Esophagus muscularis mucosa (tissue), 4 donors: ENCODE results near the gene SIGLEC8. TPM values are rescaled to one million over a fixed set of nuclear protein-coding genes. Genes with fewer than 3 reads are reported as not detected.
A peak's percentile ranks its signal among the peaks of the same experiment; 100 is the strongest.
"Not testable (repeated sequence)": the region's sequence is repeated elsewhere in the genome, so short reads cannot be mapped to it uniquely, and the experiment has no call there.

Experiments
- DNase-seq: peaks from one replicate; pipeline ENCODE4 v3.0.0-alpha.2; 2017; ENCODE audit errors: extremely low spot score
- H3K27ac ChIP-seq, 4 donors: fragments of 200-600 bp; sonication (generic); replicated peaks in 1 of 4; 1 replicate in 3 of 4; 2 replicates in 1 of 4; pipeline ENCODE4 v1.5.1; 2016 to 2019; ENCODE audit warnings: mild to moderate bottlenecking in 1 of 4
- H3K27me3 ChIP-seq, 4 donors: fragments of 200-600 bp; sonication (generic); one replicate each; pipeline versions ENCODE4 v1.5.1 to v1.6.0; 2016 to 2019
- H3K36me3 ChIP-seq, 4 donors: fragments of 200-600 bp; sonication (generic); one replicate each; pipeline ENCODE4 v1.5.1; 2016 to 2019
- H3K4me1 ChIP-seq, 4 donors: fragments of 200-600 bp; sonication (generic); one replicate each; pipeline ENCODE4 v1.5.1; 2016 to 2019
- H3K4me3 ChIP-seq, 4 donors: fragments of 200-600 bp; sonication (generic); 1 replicate in 2 of 4; 2 replicates in 2 of 4; pipeline ENCODE4 v1.5.1; 2016 to 2019; ENCODE audit warnings: mild to moderate bottlenecking in 4 of 4, moderate library complexity in 1 of 4
- H3K9me3 ChIP-seq, 4 donors: fragments of 200-600 bp; sonication (generic); 1 replicate in 3 of 4; 2 replicates in 1 of 4; pipeline ENCODE4 v1.5.1; 2016 to 2019
- CTCF ChIP-seq, 3 experiments: fragments of 200-600 bp in 2 of 3; fragments of 450-650 bp in 1 of 3; sonication (generic) in 2 of 3; IDR thresholded peaks; one replicate each; pipeline ENCODE4 v1.5.1; 2017 to 2019; ENCODE audit warnings: antibody characterized with exemption in 3 of 3, mild to moderate bottlenecking in 2 of 3, moderate library complexity in 1 of 3
- EP300 ChIP-seq: sonication (generic); formaldehyde crosslinking; IDR thresholded peaks from one replicate; pipeline ENCODE4 v1.6.1; 2017; ENCODE audit warnings: antibody characterized with exemption
- POLR2A ChIP-seq: fragments of 450-650 bp; IDR thresholded peaks from one replicate; pipeline ENCODE4 v1.6.1; 2017; ENCODE audit warnings: antibody characterized with exemption, moderate library complexity, mild to moderate bottlenecking, low read depth
- POLR2AphosphoS5 ChIP-seq, 2 donors: sonication (generic); formaldehyde crosslinking; IDR thresholded peaks; one replicate each; pipeline ENCODE4 v1.6.1; 2017; ENCODE audit warnings: antibody characterized with exemption in 2 of 2
- WGBS: methylation state at CpG from one replicate; pipeline ENCODE4 v1.1.5; 2018; 5-methylcytosine and 5-hydroxymethylcytosine counted together
- intact Hi-C: fragments of 100-400 bp; cut with DNase I; formaldehyde crosslinking; loops from one replicate; pipeline ENCODE4 v1.15.1; 2023
- total RNA-seq, 4 donors: library from RNA; depleted of rRNA; stranded (reverse); fragments of >200 nt; gene quantifications; one replicate each; pipeline versions ENCODE4 v1.1.0 to v1.2.1, GENCODE V29; 2016

The SIGLEC8 gene
- total RNA-seq, 4 donors from 2014 or later = 0.66 to 1.7 (median 0.86) TPM; not detected in 1

GRCh38 chr19:51422053-51422448 is 36.2 kb downstream of the SIGLEC8 start:
- peaks cover 0 to 9% (median 3%) of the 10 kb centered on the region in 4 donors for H3K4me1 ChIP-seq
- intact Hi-C loops = no loop called here
- H3K9me3 ChIP-seq = no peaks in the 10 kb centered on the region
- no peak overlapping the region for H3K4me3 ChIP-seq
- H3K36me3 ChIP-seq = no peaks in the 10 kb centered on the region
- TF ChIP-seq POLR2AphosphoS5 (IDR thresholded peaks at IDR 0.05) = peak in 1 of 2 donors; percentile 36
- TF ChIP-seq EP300 = no peak
- peak; percentile 80 to 94 (median 83) for TF ChIP-seq CTCF (IDR thresholded peaks at IDR 0.05)
- no peak overlapping the region for H3K27ac ChIP-seq
- peaks cover 0 to 73% (median 0%) of the 10 kb centered on the region in 4 donors for H3K27me3 ChIP-seq
- no peak for DNase-seq
- WGBS = 12% methylated on average over 15 of the region's 19 CpGs

- DNase-seq = no peak
- 17% methylated on average over 26 of the region's 39 CpGs for WGBS
- H3K27ac ChIP-seq = no peak overlapping the region
- H3K4me1 ChIP-seq = peaks cover 0 to 9% (median 3%) of the 10 kb centered on the region in 4 donors
- TF ChIP-seq CTCF (IDR thresholded peaks at IDR 0.05) = no peak
- no peak for TF ChIP-seq EP300
- TF ChIP-seq POLR2AphosphoS5 (IDR thresholded peaks at IDR 0.05) = no peak
- no peak for TF ChIP-seq POLR2A
- no peaks in the 10 kb centered on the region for H3K9me3 ChIP-seq
- intact Hi-C loops = no loop called here
- no peak overlapping the region for H3K4me3 ChIP-seq
- no peaks in the 10 kb centered on the region for H3K36me3 ChIP-seq
- H3K27me3 ChIP-seq = peaks cover 0 to 77% (median 0%) of the 10 kb centered on the region in 4 donors
These were observed 36.8 kb downstream of the SIGLEC8 start for GRCh38 chr19:51421229-51422052.

- H3K36me3 ChIP-seq, intact Hi-C loops, H3K9me3 ChIP-seq, H3K4me1 ChIP-seq, DNase-seq, H3K27ac ChIP-seq, H3K4me3 ChIP-seq: not testable (repeated sequence)
- 90% methylated on average over 11 of the region's 11 CpGs for WGBS
- H3K27me3 ChIP-seq = peaks cover 0 to 77% (median 0%) of the 10 kb centered on the region in 4 donors
These were observed 37.7 kb downstream of the SIGLEC8 start for GRCh38 chr19:51420511-51420910.

- H3K27ac ChIP-seq = no peak overlapping the region
- H3K27me3 ChIP-seq = peaks cover 0 to 82% (median 0%) of the 10 kb centered on the region in 4 donors
- DNase-seq = no peak
- no peaks in the 10 kb centered on the region for H3K36me3 ChIP-seq
- intact Hi-C loops = no loop called here
- H3K4me3 ChIP-seq = no peak overlapping the region
- TF ChIP-seq POLR2AphosphoS5 (IDR thresholded peaks at IDR 0.05) = no peak
- TF ChIP-seq CTCF (IDR thresholded peaks at IDR 0.05) = no peak
- no peak for TF ChIP-seq POLR2A
- TF ChIP-seq EP300 = no peak
- H3K4me1 ChIP-seq = peaks cover 0 to 9% (median 3%) of the 10 kb centered on the region in 4 donors
- no peaks in the 10 kb centered on the region for H3K9me3 ChIP-seq
- WGBS = 81% methylated on average over 2 of the region's 2 CpGs
These were observed 39.5 kb downstream of the SIGLEC8 start for GRCh38 chr19:51418707-51419106.

- Histone ChIP-seq H3K4me3 (no peak overlapping the region), H3K27me3 (peaks cover 0 to 76% (median 0%) of the 10 kb centered on the region in 4 donors), H3K9me3 (no peaks in the 10 kb centered on the region), H3K36me3 (no peaks in the 10 kb centered on the region), H3K27ac (no peak overlapping the region), H3K4me1 (peaks cover 0 to 9% (median 3%) of the 10 kb centered on the region in 4 donors)
- no peak for DNase-seq
- intact Hi-C loops = no loop called here
- TF ChIP-seq POLR2AphosphoS5 (IDR thresholded peaks at IDR 0.05) (no peak), POLR2A (no peak), CTCF (IDR thresholded peaks at IDR 0.05) (no peak), EP300 (no peak)
- 77% methylated on average over 3 of the region's 3 CpGs for WGBS
These were observed 40.5 kb downstream of the SIGLEC8 start for GRCh38 chr19:51417810-51418157.
